ENCODE measurements around the gene CACNA2D1.

DNA sequence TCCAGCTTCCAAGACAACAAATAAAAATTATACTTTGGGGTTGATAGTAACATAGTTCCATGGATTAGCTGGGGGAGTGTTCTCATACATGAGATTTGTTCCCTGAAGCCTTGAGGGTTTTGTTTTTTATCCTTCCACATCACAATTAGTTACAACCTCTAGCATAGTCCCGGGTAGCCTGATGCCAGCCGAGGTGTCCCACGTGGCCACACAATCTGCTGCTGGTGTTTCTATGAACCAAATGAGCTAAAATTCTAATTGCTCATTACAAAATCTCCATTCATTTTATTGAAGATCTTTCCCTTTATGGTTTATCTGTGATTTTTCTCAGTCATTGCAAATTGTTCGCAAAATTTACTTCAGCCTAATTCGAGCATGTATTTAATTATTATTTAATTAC, 84.7 kb downstream of the CACNA2D1 start:
- TF ChIP-seq, protein P1, sequence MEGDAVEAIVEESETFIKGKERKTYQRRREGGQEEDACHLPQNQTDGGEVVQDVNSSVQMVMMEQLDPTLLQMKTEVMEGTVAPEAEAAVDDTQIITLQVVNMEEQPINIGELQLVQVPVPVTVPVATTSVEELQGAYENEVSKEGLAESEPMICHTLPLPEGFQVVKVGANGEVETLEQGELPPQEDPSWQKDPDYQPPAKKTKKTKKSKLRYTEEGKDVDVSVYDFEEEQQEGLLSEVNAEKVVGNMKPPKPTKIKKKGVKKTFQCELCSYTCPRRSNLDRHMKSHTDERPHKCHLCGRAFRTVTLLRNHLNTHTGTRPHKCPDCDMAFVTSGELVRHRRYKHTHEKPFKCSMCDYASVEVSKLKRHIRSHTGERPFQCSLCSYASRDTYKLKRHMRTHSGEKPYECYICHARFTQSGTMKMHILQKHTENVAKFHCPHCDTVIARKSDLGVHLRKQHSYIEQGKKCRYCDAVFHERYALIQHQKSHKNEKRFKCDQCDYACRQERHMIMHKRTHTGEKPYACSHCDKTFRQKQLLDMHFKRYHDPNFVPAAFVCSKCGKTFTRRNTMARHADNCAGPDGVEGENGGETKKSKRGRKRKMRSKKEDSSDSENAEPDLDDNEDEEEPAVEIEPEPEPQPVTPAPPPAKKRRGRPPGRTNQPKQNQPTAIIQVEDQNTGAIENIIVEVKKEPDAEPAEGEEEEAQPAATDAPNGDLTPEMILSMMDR (conservative IDR thresholded peaks at IDR 0.05; ENCODE audit: low read depth, low read length): no peak
- no peak for TF ChIP-seq EZH2 (IDR thresholded peaks at IDR 0.05; ENCODE audit: low read length, unreplicated experiment)

All from PC-3 (cell line).